ENCODE results near the gene HINFP.
A peak's percentile ranks its signal among the peaks of the same experiment; 100 is the strongest.
"Not testable (repeated sequence)": the region's sequence is repeated elsewhere in the genome, so short reads cannot be mapped to it uniquely, and the experiment has no call there.

The HINFP gene

GRCh38 chr11:119100246-119100970 is 21.0 kb upstream of the HINFP start:
- DNase-seq (ENCODE audit: low read depth): no peak

- DNase-seq (ENCODE audit: low read depth): no peak
Measured at GRCh38 chr11:119100994-119101758, 20.2 kb upstream of the HINFP start.

GRCh38 chr11:119101759-119102423 is 19.5 kb upstream of the HINFP start, which contains the start of gene DPAGT1:
TSS of gene DPAGT1 (minus strand) at chr11:119101853. CDS start at chr11:119101655, 198 bp downstream.
- peak; percentile 71 for DNase-seq (ENCODE audit: low read depth)

GRCh38 chr11:119103161-119103664 is 18.2 kb upstream of the HINFP start:
- not testable (repeated sequence) for DNase-seq (ENCODE audit: low read depth)

- no peak for DNase-seq (ENCODE audit: low read depth)
Measured at GRCh38 chr11:119103793-119104192, 17.6 kb upstream of the HINFP start.

GRCh38 chr11:119106564-119107537 is 14.5 kb upstream of the HINFP start, which contains the start of gene C2CD2L:
TSS of gene C2CD2L (plus strand) at chr11:119107344. CDS start at chr11:119107742, 398 bp downstream.
- DNase-seq (ENCODE audit: low read depth): peak; percentile 82

GRCh38 chr11:119107538-119108145 is 13.7 kb upstream of the HINFP start:
- DNase-seq (ENCODE audit: low read depth): no peak

- no peak for DNase-seq (ENCODE audit: low read depth)
Measured at GRCh38 chr11:119108146-119108856, 13.1 kb upstream of the HINFP start.

GRCh38 chr11:119108857-119109221 is 12.5 kb upstream of the HINFP start:
- DNase-seq (ENCODE audit: low read depth): no peak

GRCh38 chr11:119109843-119110242 is 11.5 kb upstream of the HINFP start:
- no peak for DNase-seq (ENCODE audit: low read depth)

- DNase-seq (ENCODE audit: low read depth): no peak
Measured at GRCh38 chr11:119110439-119110838, 10.9 kb upstream of the HINFP start.

GRCh38 chr11:119111361-119111925 is 9.9 kb upstream of the HINFP start:
- DNase-seq (ENCODE audit: low read depth): no peak

GRCh38 chr11:119112314-119113020 is 8.9 kb upstream of the HINFP start:
- no peak for DNase-seq (ENCODE audit: low read depth)

- no peak for DNase-seq (ENCODE audit: low read depth)
Measured at GRCh38 chr11:119113716-119114115, 7.7 kb upstream of the HINFP start.

GRCh38 chr11:119114351-119114750 is 7.0 kb upstream of the HINFP start:
- DNase-seq (ENCODE audit: low read depth): no peak

GRCh38 chr11:119115484-119116234 is 5.7 kb upstream of the HINFP start:
- no peak for DNase-seq (ENCODE audit: low read depth)

GRCh38 chr11:119116235-119116594 is 5.2 kb upstream of the HINFP start:
- no peak for DNase-seq (ENCODE audit: low read depth)

GRCh38 chr11:119116601-119117000 is 4.8 kb upstream of the HINFP start:
- DNase-seq (ENCODE audit: low read depth): no peak
